Esophagus squamous epithelium (tissue), 4 donors: ENCODE results near the gene ABHD4.

Experiments
- POLR2A ChIP-seq, 4 donors: fragments of 450-650 bp; IDR thresholded peaks; one replicate each; pipeline ENCODE4 v1.6.1; 2017; ENCODE audit warnings: antibody characterized with exemption in 4 of 4, mild to moderate bottlenecking in 4 of 4, moderate library complexity in 3 of 4
- TF ChIP-seq, protein P1 (sequence below), 6 experiments: fragments of 450-650 bp in 4 of 6; fragments of 200-600 bp in 2 of 6; sonication (generic) in 2 of 6; IDR thresholded peaks; one replicate each; pipeline ENCODE4 v1.5.1; 2016 to 2019; ENCODE audit warnings: antibody characterized with exemption in 6 of 6, mild to moderate bottlenecking in 4 of 6, moderate library complexity in 4 of 6

DNA sequence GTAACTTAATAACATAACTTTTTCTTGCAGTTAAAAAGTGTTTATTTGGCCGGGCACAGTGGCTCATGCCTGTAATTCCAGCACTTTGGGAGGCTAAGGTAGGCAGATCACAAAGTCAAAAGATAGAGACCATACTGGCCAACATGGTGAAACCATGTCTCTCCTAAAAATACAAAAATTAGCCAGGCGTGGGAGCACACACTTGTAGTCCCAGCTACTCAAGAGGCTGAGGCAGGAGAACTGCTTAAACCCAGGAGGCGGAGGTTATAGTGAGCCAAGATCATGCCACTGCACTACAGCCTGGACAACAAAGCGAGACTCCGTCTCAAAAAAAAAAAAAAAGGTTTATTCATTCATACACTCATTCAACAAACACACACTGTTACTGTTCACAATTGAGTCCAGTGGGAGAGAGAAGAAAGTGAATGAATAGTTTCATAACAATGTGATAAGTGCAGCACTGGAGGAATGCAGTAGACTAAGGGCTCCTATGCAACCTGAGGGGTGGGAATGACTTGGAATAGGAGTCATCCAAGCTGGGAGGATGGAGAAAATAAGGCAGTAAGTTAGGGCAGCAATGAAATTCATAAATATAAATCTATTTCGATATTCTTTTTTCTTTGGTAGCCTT lies 28.9 kb upstream of the ABHD4 start:
- no peak for TF ChIP-seq POLR2A (IDR thresholded peaks at IDR 0.05)
- TF ChIP-seq, protein P1, sequence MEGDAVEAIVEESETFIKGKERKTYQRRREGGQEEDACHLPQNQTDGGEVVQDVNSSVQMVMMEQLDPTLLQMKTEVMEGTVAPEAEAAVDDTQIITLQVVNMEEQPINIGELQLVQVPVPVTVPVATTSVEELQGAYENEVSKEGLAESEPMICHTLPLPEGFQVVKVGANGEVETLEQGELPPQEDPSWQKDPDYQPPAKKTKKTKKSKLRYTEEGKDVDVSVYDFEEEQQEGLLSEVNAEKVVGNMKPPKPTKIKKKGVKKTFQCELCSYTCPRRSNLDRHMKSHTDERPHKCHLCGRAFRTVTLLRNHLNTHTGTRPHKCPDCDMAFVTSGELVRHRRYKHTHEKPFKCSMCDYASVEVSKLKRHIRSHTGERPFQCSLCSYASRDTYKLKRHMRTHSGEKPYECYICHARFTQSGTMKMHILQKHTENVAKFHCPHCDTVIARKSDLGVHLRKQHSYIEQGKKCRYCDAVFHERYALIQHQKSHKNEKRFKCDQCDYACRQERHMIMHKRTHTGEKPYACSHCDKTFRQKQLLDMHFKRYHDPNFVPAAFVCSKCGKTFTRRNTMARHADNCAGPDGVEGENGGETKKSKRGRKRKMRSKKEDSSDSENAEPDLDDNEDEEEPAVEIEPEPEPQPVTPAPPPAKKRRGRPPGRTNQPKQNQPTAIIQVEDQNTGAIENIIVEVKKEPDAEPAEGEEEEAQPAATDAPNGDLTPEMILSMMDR (IDR thresholded peaks at IDR 0.05): no peak
